ENCODE results near the gene KAT5. TPM values are rescaled to one million over a fixed set of nuclear protein-coding genes. Genes with fewer than 3 reads are reported as not detected.
A peak's percentile ranks its signal among the peaks of the same experiment; 100 is the strongest.
"Not testable (repeated sequence)": the region's sequence is repeated elsewhere in the genome, so short reads cannot be mapped to it uniquely, and the experiment has no call there.

KAT5 gene
- total RNA-seq, 1 donor from 2014 or later = 35.7 TPM

DNA sequence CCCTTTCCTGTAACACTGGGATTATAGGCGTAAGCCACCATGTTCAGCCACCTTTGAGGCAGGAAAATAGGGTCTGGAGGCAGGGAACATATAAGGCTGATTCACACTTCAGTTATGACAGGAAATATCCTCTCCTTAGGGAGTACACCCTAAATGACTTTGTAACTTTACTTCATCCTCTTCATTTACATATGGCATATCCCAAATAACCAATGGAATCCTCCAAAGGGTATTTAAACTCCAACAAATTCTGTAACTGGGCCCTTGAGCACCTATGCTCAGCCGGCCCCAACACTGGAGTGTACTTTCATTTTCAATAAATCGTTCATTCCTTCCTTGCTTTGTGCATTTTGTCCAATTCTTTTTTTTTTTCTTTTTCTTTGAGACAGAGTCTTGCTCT is 1.6 kb upstream of the KAT5 start:
- no peak for DNase-seq

DNA sequence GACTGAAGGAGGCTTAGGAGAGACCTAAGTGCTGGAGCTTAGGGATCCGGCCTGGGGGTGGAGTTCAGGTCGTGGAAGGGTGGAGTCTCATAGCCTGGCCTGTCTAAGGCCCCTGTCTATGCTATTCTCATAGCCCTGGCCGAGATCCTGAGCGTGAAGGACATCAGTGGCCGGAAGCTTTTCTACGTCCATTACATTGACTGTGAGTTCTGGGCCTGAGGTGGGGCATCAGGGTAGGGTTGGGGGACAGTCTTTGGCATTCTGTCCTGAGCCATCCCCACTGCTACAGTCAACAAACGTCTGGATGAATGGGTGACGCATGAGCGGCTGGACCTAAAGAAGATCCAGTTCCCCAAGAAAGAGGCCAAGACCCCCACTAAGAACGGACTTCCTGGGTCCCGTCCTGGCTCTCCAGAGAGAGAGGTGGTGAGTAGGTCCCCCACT is 603 bp downstream of the KAT5 start:
- DNase-seq = no peak

- no peak for DNase-seq
Measured at GRCh38 chr11:65713212-65713969, 1.3 kb downstream of the KAT5 start.

DNA sequence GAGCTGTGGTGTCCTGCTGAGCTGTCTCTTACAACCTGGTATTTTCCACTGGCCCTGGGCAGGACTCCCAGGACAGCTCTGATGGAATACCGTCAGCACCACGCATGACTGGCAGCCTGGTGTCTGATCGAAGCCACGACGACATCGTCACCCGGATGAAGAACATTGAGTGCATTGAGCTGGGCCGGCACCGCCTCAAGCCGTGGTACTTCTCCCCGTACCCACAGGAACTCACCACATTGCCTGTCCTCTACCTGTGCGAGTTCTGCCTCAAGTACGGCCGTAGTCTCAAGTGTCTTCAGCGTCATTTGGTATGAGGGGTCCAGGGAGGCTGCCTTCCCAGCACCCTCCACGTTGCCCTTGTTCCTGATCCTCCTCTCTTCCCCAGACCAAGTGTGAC is 2.4 kb downstream of the KAT5 start:
- DNase-seq = no peak

GRCh38 chr11:65716302-65716701 is 4.2 kb downstream of the KAT5 start:
- no peak for DNase-seq

DNA sequence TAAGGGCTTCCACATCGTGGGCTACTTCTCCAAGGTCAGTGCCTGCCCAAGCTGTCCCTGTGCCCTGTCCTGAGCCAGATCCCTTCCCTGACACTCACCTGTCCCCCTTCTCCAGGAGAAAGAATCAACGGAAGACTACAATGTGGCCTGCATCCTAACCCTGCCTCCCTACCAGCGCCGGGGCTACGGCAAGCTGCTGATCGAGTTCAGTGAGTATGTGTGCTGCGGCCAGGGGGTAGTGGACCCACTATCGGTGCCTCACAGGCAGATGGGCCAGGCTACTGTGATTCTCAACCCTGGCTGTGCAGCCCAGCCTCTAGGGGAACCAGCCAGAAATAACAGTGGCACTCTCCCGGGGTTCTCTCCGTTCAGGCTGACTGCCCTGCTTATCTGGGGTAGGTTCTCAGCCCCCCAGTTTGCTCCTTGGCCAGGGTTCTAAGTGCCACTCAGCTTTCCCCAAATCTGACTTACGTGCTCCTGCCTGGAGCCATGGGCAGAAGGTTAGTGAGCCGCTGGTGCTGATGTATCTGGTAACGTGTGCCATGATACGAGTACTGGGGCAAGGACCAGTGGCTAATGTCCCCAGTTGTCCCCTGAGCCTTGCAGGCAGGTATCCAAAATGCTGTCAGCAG is 4.8 kb downstream of the KAT5 start:
- no peak for DNase-seq

GRCh38 chr11:65717906-65718305 is 5.9 kb downstream of the KAT5 start:
- no peak for DNase-seq

- no peak for DNase-seq
Measured at GRCh38 chr11:65718531-65718930, 6.5 kb downstream of the KAT5 start.

- no peak for DNase-seq
Measured at GRCh38 chr11:65718964-65719492, 7.0 kb downstream of the KAT5 start.

DNA sequence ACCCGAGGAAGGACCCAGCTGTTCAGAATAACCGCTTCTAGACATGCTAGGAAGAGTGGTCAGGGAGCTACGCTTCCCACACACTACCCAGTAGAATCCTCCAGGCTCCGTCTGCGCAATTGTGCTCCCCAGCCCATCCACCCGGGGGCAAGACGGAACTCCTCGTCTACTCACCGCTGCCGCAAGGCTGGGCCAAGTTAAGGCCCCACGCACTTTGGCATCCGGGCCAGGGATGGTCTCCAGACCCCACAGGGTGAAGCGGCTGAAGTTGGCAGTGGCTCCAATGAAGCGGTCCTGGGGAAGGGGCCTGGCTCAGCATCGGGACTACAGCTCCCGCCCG is 7.8 kb downstream of the KAT5 start:
- peak; percentile 55 for DNase-seq

- peak; percentile 90 for DNase-seq
Measured at GRCh38 chr11:65720211-65720934, 8.3 kb downstream of the KAT5 start, which contains the start of gene RNASEH2C. RNASEH2C (minus strand) TSS chr11:65720798; CDS start chr11:65720758, 40 bp downstream.

- no peak for DNase-seq
Measured at GRCh38 chr11:65722261-65722660, 10.2 kb downstream of the KAT5 start.

GRCh38 chr11:65726660-65727059 is 14.6 kb downstream of the KAT5 start:
- DNase-seq = no peak

DNA sequence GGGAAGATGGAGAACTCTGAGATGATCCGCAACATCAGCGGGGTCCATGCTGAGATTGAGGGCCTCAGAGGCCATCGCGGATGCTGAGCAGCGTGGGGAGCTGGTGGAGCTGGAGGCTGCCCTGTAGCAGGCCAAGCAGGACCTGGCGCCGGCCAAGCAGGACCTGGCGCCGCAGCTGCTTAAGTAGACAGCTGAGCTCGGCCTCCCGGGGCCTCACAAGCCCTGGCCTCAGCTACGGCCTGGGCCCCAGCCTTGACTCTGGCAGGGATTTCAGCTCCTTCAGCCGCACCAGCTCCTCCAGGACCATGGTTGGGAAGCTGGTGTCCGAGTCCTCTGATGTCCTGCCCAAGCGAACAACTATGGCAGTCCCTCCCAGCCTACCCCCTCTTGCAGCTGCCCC is 15.8 kb downstream of the KAT5 start:
- DNase-seq = no peak

GRCh38 chr11:65730461-65730860 is 18.4 kb downstream of the KAT5 start:
- DNase-seq = no peak

- DNase-seq = not testable (repeated sequence)
Measured at GRCh38 chr11:65735111-65735510, 23.1 kb downstream of the KAT5 start.

DNA sequence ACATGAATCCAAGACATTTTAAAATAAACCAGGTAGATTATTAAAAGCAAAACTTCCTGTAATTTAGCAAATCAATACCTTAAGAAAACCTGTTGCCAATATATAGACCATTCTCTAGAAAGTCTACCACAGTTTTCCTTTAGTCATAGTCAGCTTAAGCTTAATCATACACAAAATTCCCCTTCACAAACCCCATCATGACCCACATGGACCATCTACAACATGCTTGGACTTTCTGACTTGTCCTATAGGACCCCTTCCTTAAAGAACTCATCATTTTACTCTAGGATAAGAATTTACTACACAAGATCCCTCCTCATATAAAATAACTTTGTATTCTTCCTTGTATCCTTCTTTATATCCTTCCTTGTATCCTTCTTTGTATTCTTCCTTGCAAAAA is 24.8 kb downstream of the KAT5 start:
- DNase-seq = no peak

- no peak for DNase-seq
Measured at GRCh38 chr11:65739022-65739421, 27.0 kb downstream of the KAT5 start.

- no peak for DNase-seq
Measured at GRCh38 chr11:65741185-65741584, 29.1 kb downstream of the KAT5 start.

- peak; percentile 51 for DNase-seq
Measured at GRCh38 chr11:65742353-65742752, 30.3 kb downstream of the KAT5 start.

DNA sequence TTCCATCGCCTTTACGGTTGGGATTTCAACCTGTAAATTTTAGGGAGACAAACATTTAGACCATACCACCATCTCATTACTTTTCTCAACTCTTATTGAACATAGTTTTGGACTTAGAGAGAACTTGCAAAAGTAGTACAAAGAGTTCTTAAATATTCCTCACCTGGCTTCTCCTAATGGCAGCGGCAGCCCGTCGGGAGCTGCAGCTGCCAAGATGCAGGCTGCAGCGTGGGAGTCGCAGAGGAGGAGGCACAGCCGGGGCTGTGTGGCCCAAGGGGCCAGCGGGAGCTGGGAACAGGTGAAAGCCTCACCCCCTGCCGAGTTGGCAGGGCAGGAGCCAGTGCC is 31.6 kb downstream of the KAT5 start:
- no peak for DNase-seq

- DNase-seq = peak; percentile 66
Measured at GRCh38 chr11:65744026-65744698, 32.1 kb downstream of the KAT5 start.

DNA sequence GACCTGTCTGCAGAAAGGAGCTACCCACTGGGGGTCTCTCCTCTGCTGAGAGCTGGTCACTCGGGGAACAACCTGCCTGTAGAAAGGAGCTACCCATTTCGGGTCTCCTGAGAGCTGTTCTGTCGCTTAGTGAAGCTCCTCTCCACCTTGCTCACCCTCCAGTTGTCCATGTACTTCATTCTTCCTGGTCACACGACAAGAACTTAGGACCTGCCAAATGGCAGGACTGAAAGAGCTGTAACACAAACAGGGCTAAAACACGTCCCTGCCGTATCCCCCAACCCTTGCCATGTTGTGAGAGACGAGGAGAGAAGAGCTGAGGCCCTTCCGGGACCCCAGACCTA is 32.6 kb downstream of the KAT5 start:
- DNase-seq = no peak
